GM18907 (cell line): ENCODE results near the gene DLX5.
"Not testable (repeated sequence)": the region's sequence is repeated elsewhere in the genome, so short reads cannot be mapped to it uniquely, and the experiment has no call there.

Source experiments
- ATAC-seq: cut with Tn5 transposase; IDR thresholded peaks from one replicate; pipeline ENCODE4 v1.9.1; 2021; ENCODE audit warnings: mild to moderate bottlenecking, moderate library complexity; ENCODE audit not compliant: unreplicated experiment

Gene DLX5

GRCh38 chr7:97024209-97025129, at the start of gene DLX5:
Gene DLX5 (minus strand): TSS chr7:97024831. CDS start chr7:97024623, 208 bp downstream.
- no peak for ATAC-seq

GRCh38 chr7:97072025-97072424, 47.4 kb upstream of the DLX5 start:
- ATAC-seq = not testable (repeated sequence)

- peak; percentile 82 for ATAC-seq
Measured at GRCh38 chr7:97064972-97065587, 40.4 kb upstream of the DLX5 start.

- no peak for ATAC-seq
Measured at GRCh38 chr7:97064020-97064419, 39.4 kb upstream of the DLX5 start.

- ATAC-seq = no peak
Measured at GRCh38 chr7:97043281-97043680, 18.6 kb upstream of the DLX5 start.

GRCh38 chr7:97039374-97040065, 14.9 kb upstream of the DLX5 start:
- no peak for ATAC-seq

- not testable (repeated sequence) for ATAC-seq
Measured at GRCh38 chr7:97034213-97034852, 9.7 kb upstream of the DLX5 start.

GRCh38 chr7:97027427-97028234, 3.0 kb upstream of the DLX5 start:
- peak; percentile 92 for ATAC-seq

- peak; percentile 27 for ATAC-seq
Measured at GRCh38 chr7:97026715-97027426, 2.2 kb upstream of the DLX5 start.

GRCh38 chr7:97025983-97026714, 1.5 kb upstream of the DLX5 start:
- ATAC-seq = no peak

GRCh38 chr7:97025130-97025499, 484 bp upstream of the DLX5 start:
- ATAC-seq = no peak

- ATAC-seq = no peak
Measured at GRCh38 chr7:97022491-97023306, 1.9 kb downstream of the DLX5 start.

- ATAC-seq = no peak
Measured at GRCh38 chr7:97021747-97022490, 2.7 kb downstream of the DLX5 start.

- no peak for ATAC-seq
Measured at GRCh38 chr7:97020996-97021746, 3.5 kb downstream of the DLX5 start.

GRCh38 chr7:97020601-97020995, 4.0 kb downstream of the DLX5 start:
- no peak for ATAC-seq

GRCh38 chr7:97019710-97020225, 4.9 kb downstream of the DLX5 start:
- no peak for ATAC-seq
